ENCODE measurements around the gene MPP7.
A peak's percentile ranks its signal among the peaks of the same experiment; 100 is the strongest.
"Not testable (repeated sequence)": the region's sequence is repeated elsewhere in the genome, so short reads cannot be mapped to it uniquely, and the experiment has no call there.

The MPP7 gene

GRCh38 chr10:28302638-28303488, at the start of gene MPP7:
TSS of gene MPP7 (minus strand) at chr10:28303064. CDS start at chr10:28238604, 64,460 bp downstream.
- peak; percentile 90 to 95 (median 94) for DNase-seq (ENCODE audit: low read depth in 3 of 3)

GRCh38 chr10:28349892-28350291, 47.0 kb upstream of the MPP7 start:
- DNase-seq (ENCODE audit: low read depth in 3 of 3) = no peak

DNA sequence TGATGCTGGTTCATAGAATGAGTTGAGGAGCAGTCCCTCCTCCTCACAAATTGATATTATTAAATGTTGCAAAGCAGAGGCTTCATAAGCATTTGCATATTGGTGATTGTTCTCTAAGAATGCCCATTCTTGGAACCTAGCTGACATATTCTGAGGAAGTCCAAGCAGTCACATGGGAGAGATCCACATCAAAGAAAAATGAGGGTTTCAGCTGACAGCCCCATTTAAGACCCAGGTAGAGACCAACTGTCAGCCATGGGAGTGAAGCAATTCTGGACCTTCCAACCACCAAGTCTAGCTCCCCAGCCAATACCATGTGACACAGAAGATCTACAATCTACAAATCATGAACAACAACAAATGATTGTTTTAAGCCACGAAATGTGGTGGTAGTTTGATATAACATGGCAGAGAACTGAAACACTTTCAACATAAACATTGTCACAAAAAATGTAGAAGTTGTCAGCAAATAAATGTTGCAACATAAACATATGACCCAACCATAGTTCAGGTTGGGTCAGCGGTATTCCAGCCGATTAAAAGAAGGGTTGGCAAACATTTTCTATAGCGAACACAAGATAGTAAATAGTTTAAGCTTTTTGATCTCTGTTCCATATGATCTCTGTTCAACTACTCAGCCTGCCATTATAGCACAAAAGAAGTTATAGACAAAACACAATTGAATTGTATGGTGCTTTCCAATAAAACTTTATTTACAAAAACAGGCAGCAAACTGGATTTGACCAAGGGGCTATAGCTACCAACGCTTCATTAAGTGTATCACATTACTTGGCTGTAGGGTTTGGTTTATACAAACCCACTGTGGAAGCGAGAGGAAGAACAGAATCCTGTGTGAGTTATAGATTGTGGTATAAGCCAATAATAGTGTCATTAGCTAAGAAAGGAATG, 41.4 kb upstream of the MPP7 start:
- no peak for DNase-seq (ENCODE audit: low read depth in 3 of 3)

DNA sequence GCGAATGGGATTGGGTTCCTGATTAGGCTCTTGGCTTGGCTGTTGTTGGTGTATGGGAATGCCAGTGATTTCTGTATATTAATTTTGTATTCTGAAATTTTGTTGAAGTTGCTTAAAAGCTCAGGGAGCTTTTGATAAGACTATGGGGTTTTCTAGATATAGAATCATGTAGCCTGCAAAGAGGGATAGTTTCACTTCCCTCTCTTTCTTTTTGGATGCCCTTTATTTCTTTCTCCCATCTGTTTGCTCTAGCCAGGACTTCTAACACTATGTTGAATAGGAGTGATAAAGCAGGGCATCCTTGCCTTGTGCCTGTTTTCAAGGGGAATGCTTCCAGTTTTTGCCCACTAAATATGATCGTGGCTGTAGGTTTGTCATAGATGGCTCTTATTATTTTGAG, 40.4 kb upstream of the MPP7 start:
- DNase-seq (ENCODE audit: low read depth in 3 of 3) = no peak

DNA sequence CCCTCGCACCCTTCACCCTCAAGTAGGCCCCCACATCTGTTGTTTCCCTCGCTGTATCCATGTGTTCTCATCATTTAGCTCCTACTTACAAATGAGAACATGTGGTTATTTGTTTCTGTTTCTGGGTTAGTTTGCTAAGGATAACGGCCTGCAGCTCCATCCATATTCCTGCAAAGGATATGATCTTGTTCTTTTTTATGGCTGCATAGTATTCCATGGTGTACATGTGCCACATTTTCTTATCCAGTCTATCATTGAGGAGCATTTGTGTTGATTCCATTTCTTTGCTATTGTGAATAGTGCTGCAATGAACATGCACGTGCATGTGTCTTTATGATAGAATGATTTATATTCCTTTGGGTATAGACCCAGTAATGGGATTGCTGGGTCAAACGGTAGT, 38.8 kb upstream of the MPP7 start:
- DNase-seq (ENCODE audit: low read depth in 3 of 3) = not testable (repeated sequence)

DNA sequence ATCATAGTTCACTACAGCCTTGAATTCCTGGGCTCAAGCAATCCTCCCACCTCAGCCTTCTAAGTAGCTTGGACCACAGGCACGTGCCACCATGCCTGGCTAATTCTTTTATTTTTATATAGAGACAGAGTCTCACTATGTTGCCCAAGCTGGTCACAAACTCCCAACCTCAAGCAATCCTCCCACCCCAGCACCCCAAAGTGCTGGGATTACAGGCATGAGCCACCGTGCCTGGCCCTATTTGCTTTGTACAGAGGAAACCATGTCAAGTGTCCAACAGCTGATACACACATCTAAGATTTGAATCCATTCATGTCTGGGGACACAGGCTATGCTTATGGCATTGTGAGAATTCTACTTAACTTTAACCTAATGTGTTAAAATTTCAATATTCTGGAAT, 29.9 kb upstream of the MPP7 start:
- DNase-seq (ENCODE audit: low read depth in 3 of 3) = no peak

DNA sequence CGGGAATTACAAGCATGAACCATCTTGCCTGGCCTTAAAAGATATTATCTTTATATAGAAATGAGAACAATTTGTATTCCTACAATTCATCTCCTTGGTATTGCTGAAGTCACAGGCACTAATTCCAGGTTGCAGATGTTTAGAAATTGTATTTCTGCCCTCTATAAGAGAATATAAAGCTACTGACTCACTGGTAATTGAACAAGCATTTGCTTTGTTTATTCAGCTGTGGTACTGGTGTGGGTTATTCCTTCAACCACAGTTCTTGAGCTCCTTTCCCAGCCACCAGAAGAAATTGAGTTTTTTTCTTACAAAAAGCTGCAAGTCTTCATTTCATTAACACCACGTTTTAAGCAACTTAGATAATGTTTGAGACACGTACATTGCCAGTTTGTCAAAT, 29.0 kb upstream of the MPP7 start:
- no peak for DNase-seq (ENCODE audit: low read depth in 3 of 3)

- no peak for DNase-seq (ENCODE audit: low read depth in 3 of 3)
Observed at GRCh38 chr10:28331066-28331465, 28.2 kb upstream of the MPP7 start.

- no peak for DNase-seq (ENCODE audit: low read depth in 3 of 3)
Observed at GRCh38 chr10:28328346-28328745, 25.5 kb upstream of the MPP7 start.

DNA sequence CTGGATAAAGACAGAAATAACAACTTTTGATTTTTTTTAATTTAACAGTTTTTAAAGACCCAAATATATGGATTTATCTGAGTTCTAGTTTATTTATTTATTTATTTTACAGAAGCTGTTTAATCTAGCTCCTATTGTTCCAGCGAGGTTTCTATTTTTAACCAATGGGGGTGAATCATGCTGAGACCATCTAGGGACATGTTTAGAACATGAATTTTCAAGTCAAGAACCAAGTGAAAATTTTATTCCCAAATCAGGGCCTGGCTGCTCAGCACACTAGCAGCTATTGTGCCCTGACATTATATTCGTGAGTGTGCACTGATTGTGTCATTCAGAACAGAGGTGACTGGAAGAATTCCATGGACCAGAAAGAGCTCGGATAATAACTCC, 24.6 kb upstream of the MPP7 start:
- DNase-seq (ENCODE audit: low read depth in 3 of 3) = no peak

GRCh38 chr10:28326516-28327490, 23.9 kb upstream of the MPP7 start:
- DNase-seq (ENCODE audit: low read depth in 3 of 3) = no peak

DNA sequence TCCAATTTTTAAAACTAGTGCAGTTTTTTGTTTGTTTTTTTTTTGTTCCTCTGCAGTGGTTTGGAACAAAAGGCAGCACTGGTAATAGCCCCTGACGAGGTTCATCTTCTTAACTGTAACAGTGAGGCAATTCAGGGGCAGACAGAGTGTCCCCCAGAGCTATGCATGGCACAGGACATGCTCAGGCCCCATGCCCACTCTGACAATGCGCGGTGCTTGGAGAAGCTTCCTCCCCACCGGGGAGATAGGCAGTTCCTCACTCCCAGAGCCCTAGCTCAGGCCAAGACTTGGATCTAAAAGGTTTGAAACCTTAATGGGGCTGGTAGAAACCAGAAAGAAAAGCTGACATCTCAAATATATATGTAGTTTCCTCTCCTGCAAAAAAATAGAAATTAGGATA, 17.9 kb upstream of the MPP7 start:
- DNase-seq (ENCODE audit: low read depth in 3 of 3) = no peak

GRCh38 chr10:28320090-28320489, 17.2 kb upstream of the MPP7 start:
- no peak for DNase-seq (ENCODE audit: low read depth in 3 of 3)

- DNase-seq (ENCODE audit: low read depth in 3 of 3) = not testable (repeated sequence)
Observed at GRCh38 chr10:28319061-28319460, 16.2 kb upstream of the MPP7 start.

GRCh38 chr10:28318626-28319025, 15.8 kb upstream of the MPP7 start:
- no peak for DNase-seq (ENCODE audit: low read depth in 3 of 3)

DNA sequence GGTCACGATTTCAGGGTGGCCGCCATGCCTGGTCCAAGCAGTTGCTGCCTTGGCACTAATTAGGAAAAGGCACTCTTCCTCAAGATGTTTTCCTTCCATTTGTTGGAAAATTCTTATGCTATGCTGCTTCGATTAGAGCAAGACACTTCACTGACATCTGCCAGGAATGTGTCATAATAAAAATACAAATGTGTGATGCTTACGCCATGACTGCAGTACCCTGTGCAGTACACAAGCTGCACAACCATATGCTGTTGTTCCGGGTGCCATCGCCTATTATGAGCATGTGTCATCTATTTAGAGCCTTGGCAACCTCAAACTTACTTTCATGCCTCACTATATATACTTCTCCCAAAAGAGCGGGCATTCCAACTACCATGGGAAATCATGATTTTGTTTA, 14.9 kb upstream of the MPP7 start:
- no peak for DNase-seq (ENCODE audit: low read depth in 3 of 3)

- DNase-seq (ENCODE audit: low read depth in 3 of 3) = no peak
Observed at GRCh38 chr10:28316696-28317095, 13.8 kb upstream of the MPP7 start.

- no peak for DNase-seq (ENCODE audit: low read depth in 3 of 3)
Observed at GRCh38 chr10:28315140-28315539, 12.3 kb upstream of the MPP7 start.

DNA sequence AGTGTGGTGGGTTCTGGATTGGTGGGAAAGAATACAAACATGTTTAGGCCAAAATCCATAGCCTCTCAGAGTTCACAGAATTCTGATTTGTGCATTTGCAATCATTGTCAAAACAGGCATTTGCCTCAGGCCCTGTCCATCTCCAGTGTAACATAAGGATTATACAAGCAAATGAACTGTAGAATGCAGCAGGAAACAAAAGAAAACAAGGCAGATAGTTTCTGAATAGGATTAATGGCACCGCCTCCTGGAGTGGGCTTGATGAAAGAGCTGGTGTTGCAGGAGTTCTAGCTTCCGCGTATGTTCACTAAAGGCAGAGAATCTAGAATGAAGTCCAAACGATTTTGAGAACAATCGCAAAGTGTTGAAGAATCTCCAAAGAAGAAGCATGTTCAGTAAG, 11.3 kb upstream of the MPP7 start:
- no peak for DNase-seq (ENCODE audit: low read depth in 3 of 3)

DNA sequence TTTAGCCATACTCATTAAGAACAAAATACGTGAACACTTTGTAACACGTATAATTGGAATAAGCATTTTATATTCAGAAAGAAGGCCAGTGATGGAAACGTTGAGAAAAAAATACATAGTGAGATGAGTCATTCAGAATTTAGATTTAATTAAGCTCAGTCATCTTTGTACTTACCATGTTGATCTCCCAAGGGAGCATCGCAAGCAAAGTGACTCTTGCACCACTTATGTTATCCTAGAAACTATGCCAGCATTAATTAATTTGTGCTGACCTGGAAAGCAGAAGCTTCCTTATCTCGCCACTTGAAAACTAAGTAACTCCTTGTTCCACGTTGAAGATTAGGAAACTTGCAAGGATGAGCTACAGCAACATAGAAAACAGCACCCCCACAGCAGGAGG, 9.7 kb upstream of the MPP7 start:
- DNase-seq (ENCODE audit: low read depth in 3 of 3) = no peak

DNA sequence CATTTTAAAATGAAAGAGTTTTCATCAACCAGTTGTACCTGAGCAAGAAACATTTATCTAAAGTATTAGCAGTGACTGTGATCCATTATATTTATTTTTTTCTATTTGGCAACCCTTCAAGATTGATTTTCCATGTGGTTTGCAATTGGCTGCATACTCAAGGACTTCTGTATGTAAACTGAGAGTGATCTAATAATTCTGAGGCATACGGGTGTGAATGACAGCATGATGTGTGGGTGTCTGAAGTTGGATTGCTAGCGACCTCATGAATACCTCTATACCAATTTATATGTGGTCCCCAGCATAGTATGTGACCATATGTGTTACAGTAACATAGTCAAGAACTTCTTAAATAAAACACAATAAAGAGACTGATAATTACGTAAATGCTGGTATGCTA, 8.2 kb upstream of the MPP7 start:
- no peak for DNase-seq (ENCODE audit: low read depth in 3 of 3)

- DNase-seq (ENCODE audit: low read depth in 3 of 3) = no peak
Observed at GRCh38 chr10:28307267-28307666, 4.4 kb upstream of the MPP7 start.

All from stimulated activated CD4-positive, alpha-beta T cell treated with anti-CD3 and anti-CD28 coated beads, TNF-alpha, amount 100 ng/mL, for 48 hours (primary cell).